Choroid plexus epithelial cell (primary cell): ENCODE data around the gene CHKB.

Experiments
- DNase-seq: peaks from one replicate; pipeline ENCODE4 v3.0.0-alpha.2; 2010; ENCODE audit warnings: low read depth
- H3K4me3 ChIP-seq: 2 replicates; pipeline ENCODE4 v1.5.1; 2011; ENCODE audit warnings: low read depth, mild to moderate bottlenecking, control low read depth, low read length, moderate library complexity
- CTCF ChIP-seq: conservative IDR thresholded peaks from 2 replicates; pipeline ENCODE4 v1.5.1; 2011; ENCODE audit warnings: low read depth, mild to moderate bottlenecking, control low read depth, inconsistent platforms, low read length, moderate library complexity

CHKB gene

GRCh38 chr22:50563413-50564160 is 19.1 kb downstream of the CHKB start:
- DNase-seq, result no peak
- TF ChIP-seq CTCF, result no peak
- peak overlapping the region; percentile 60 for H3K4me3 ChIP-seq

DNA sequence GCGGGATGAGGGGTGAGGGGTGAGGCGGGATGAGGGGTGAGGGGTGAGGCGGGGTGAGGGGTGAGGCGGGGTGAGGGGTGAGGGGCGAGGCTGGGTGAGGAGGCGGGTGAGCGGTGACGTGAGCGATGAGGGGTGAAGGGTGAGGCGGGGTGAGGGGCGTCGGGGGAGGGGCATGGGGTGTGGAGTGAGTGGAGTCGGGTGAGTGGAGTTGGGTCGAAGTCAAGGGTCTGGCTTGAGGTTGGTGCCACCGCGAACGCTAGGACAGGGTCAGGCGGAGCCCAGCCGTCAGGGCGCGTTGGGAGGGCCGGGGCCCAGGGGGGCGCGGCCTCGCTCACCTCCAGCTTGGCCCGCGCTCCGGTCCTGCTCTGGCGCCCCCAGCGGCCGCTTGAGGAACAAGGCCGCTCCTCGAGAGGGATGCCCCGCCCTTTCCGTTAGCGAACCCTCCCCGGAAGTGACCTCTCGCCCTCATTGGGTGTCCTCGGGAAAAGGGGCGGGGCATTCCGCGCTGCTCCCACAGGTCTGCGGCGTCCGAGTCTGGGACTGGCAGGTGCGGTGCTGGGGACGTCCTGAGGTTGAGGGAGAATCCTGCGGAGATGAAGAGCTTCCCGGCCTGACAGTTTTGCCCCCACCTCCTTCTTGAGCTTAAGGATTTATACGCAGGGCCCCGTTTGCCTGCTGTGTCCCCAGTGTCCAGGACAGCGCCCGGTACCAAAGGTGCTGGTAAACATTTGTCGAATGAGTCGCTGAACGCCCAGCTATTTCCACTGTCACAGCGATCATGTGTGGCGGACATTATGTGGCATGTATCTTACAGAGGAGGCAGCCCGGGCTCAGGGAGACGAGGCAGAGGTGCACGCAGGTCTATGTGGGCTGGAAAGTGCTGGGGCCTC is 19.9 kb downstream of the CHKB start, which contains the start of gene SYCE3:
SYCE3 (minus strand) TSS at position 397 of the 890 bp plus-strand sequence. CDS start 6,514 bp downstream, outside the sequence.
- peak; percentile 85 for DNase-seq
- peak; percentile 69 for TF ChIP-seq CTCF
- H3K4me3 ChIP-seq, result peak within 1 kb of the TSS; percentile 60

- no peak overlapping the region for H3K4me3 ChIP-seq
- no peak for DNase-seq
- no peak for TF ChIP-seq CTCF
These were observed 21.0 kb downstream of the CHKB start for GRCh38 chr22:50561401-50562358.

DNA sequence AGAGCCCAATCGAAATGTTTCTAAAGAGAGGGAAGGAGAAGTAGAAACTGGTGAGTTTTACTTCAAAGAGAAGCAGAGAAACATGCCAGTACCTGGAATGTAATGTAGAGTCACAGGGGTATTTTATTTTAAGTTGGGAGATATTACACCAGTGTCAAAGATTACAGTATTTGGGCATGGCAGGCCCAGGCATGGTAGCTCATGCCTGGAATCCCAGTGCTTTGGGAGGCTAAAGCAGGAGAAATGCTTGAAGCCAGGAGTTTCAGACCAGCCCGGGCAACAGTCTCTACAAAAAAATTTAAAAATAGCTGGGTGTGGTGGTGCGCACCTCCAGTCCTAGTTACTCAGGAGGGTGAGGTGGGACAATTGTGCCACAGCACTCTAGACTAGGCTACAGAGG is 22.6 kb downstream of the CHKB start:
- DNase-seq, result no peak
- no peak overlapping the region for H3K4me3 ChIP-seq
- no peak for TF ChIP-seq CTCF

DNA sequence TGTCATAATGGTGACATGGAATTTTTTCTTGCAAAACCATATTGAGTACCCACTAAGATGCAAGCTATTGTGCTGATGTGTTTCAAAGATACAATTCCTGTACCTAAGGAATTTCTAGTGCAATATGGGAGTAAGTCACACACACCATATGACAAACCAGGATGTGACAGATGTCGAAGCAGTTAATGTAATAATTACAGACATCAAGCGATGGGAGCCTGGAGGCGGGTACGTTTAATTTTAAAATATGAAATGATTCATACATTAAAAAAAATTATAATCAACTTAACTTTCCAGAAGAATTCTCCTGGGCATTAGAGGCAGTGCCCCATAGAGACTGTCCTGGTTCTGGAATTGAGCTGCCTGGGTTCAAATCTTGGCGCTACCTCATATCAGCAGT is 25.9 kb downstream of the CHKB start:
- no peak for DNase-seq
- H3K4me3 ChIP-seq, result no peak overlapping the region
- no peak for TF ChIP-seq CTCF

DNA sequence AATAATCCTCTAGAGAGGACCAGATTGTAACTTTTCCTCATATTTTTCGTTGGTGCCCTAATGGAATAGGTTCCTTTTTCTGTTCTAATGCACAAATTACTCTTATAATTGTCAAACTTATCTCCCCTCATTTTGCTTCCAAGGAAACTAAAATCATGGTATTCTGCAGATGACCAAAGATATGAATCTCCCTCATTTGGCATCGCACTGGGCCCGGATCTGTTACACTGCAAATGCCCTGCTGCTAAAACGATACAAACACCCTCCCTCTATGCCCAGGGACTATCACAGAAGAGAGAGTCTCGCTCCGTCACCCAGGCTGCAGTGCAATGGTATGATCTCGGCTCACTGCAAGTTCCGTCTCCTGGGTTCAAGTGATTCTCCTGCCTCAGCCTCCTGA is 29.3 kb downstream of the CHKB start:
- no peak for DNase-seq
- TF ChIP-seq CTCF, result no peak
- no peak overlapping the region for H3K4me3 ChIP-seq
